HCT116 (cell line): Measurements from ENCODE around the gene ZSWIM6.

Source experiments
- CBX3 ChIP-seq: IDR thresholded peaks from 2 replicates; pipeline ENCODE4 v1.6.1; 2012; ENCODE audit warnings: low read depth
- CTCF ChIP-seq, 3 experiments: fragments of 200-600 bp in 1 of 3; sonication (generic) in 1 of 3; IDR thresholded peaks in 2 of 3; conservative IDR thresholded peaks in 1 of 3; 2 replicates each; pipeline ENCODE4 v1.5.1; 2012 to 2017; ENCODE audit warnings: low read depth in 2 of 3, low read length in 2 of 3, antibody characterized with exemption in 1 of 3, borderline replicate concordance in 1 of 3, control low read depth in 1 of 3, mild to moderate bottlenecking in 1 of 3, mixed read lengths in 1 of 3, mixed run types in 1 of 3, moderate library complexity in 1 of 3; ENCODE audit not compliant: insufficient read depth in 1 of 3
- EGR1 ChIP-seq: IDR thresholded peaks from 2 replicates; pipeline ENCODE4 v1.6.1; 2012; ENCODE audit warnings: low read depth
- ELF1 ChIP-seq: IDR thresholded peaks from 2 replicates; pipeline ENCODE4 v1.6.1; 2012; ENCODE audit warnings: low read depth, borderline replicate concordance
- EZH2 ChIP-seq: fragments of 200-600 bp; sonication (generic); IDR thresholded peaks from 2 replicates; pipeline ENCODE4 v1.6.1; 2017; ENCODE audit warnings: antibody characterized with exemption, mixed run types
- JUND ChIP-seq: IDR thresholded peaks from 2 replicates; pipeline ENCODE4 v1.6.1; 2012
- MAX ChIP-seq: IDR thresholded peaks from 2 replicates; pipeline ENCODE4 v1.6.1; 2012
- POLR2A ChIP-seq: IDR thresholded peaks from 2 replicates; pipeline ENCODE4 v1.7.0; 2011; ENCODE audit warnings: borderline replicate concordance; ENCODE audit not compliant: insufficient read depth, insufficient read length; ENCODE audit errors: extremely low read depth
- POLR2AphosphoS5 ChIP-seq: IDR thresholded peaks from 2 replicates; pipeline ENCODE4 v1.6.1; 2011; ENCODE audit warnings: mild to moderate bottlenecking, low read depth, low read length, moderate library complexity
- RAD21 ChIP-seq: IDR thresholded peaks from 2 replicates; pipeline ENCODE4 v1.6.1; 2012; ENCODE audit warnings: low read depth, mild to moderate bottlenecking
- REST ChIP-seq: IDR thresholded peaks from 2 replicates; pipeline ENCODE4 v1.6.1; 2012; ENCODE audit warnings: low read depth
- SP1 ChIP-seq: IDR thresholded peaks from 2 replicates; pipeline ENCODE4 v1.6.1; 2012; ENCODE audit warnings: low read depth
- TCF7L2 ChIP-seq: IDR thresholded peaks from 2 replicates; pipeline ENCODE4 v1.7.0; 2011; ENCODE audit warnings: borderline replicate concordance, inconsistent platforms; ENCODE audit not compliant: insufficient read depth, insufficient read length; ENCODE audit errors: extremely low read depth

- TF ChIP-seq POLR2AphosphoS5 (no peak), JUND (no peak), CTCF (IDR thresholded peaks at IDR 0.05 in 2 of 3, conservative IDR thresholded peaks at IDR 0.05 in 1 of 3; ENCODE audit: borderline replicate concordance in 1 of 3, insufficient read depth in 1 of 3, low read depth in 2 of 3, low read length in 2 of 3) (no peak), MAX (no peak), TCF7L2 (no peak), EZH2 (no peak), EGR1 (no peak), POLR2A (no peak), CBX3 (no peak), SP1 (no peak), REST (no peak), ELF1 (no peak), RAD21 (no peak)
These were observed 65.9 kb downstream of the ZSWIM6 start for GRCh38 chr5:61397937-61398336.
